ENCODE data around the gene ADARB1.
"Not testable (repeated sequence)": the region's sequence is repeated elsewhere in the genome, so short reads cannot be mapped to it uniquely, and the experiment has no call there.

Gene ADARB1

DNA sequence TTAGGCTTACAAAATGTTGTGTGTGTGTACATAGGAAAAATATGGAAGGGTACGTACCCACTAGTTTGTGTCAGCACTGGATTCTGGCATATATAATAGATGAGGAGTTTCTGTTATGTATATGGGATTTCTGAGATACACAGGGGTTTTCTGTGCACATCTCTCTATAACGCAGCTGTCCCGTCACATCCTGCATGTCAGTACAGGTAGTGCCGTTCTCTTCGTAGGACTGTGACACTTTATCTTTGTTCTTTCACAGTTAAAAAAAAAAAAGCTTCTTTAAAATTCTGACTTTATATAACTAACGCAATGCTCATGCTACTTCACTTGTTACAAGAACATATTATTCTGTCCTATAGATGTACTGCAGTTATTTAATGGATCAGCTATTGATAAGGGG lies 42.9 kb downstream of the ADARB1 start:
- ATAC-seq = no peak
- no peak for DNase-seq

DNA sequence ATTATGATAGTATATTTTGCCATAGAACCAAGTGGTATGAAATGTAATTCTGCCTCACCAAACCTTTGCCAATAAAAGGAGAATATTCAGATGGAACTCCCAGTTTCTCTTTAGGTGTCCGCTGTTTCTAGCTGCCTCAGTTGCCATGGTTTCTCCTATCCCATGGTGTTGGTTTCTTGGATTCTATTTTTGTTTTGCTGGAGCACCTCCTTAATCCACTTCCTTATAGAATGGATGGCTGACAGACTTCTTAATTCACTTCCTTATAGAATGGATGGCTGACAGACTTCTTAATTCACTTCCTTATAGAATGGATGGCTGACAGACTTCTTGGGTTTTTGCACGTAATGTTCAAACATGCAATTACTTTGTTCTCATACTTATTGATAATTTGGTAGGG lies 43.7 kb downstream of the ADARB1 start:
- ATAC-seq (no peak), DNase-seq (no peak)

DNA sequence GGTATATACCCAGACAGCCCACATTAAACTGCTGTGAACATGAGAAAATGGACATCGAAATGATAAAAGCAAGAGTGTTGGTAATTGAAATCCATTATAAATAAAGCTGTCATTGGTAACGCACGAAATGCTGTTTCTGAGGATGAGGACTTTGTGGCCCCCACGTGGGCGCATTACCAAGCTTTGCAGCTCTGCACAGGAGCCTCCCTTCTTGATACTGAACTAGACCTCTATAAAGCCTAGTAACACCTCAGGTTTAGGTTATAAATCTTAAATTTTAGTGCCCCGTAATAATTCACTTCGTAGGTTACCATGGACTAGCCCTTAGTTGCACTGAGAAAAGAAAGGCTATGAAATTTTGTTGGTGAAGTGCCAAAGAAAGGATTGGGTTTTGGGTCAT lies 45.4 kb downstream of the ADARB1 start:
- no peak for ATAC-seq
- DNase-seq = no peak

DNA sequence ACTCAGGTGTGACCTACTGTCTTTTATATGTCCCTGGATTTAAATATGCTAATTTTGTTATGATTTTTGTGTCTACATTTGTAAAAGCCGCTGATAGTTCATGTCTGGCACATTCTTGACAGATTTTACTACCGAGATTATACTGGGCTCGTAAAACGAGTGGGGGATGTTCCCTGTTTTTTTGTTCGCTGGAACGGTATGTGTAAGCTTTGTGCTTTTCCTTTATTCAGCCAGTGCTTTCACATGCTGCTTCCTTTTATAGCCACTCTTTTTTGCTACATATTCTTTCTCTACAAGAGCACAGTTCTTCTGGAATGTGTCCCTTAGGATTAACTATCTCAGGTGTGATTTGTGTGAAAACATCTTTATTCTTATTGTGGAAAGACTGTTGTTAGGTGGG lies 46.6 kb downstream of the ADARB1 start:
- DNase-seq = no peak

DNA sequence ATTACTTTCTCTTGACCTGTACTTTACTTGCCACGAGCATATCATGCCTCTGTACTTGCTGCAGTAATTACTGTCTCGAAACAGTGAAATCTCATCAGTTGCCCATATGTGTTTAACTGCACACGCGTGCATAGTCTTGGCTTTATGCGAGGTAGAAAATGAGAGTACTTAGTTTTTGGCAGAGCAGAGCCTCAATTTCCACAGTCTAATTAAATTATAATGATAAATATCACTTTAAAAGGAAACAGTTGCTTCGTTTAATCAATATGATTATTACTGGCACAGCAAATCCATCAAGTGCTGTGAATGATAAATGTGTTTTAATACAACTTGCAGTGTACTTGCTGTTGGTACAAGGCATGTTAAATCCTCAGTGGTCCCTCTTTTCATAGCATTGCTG lies 47.6 kb downstream of the ADARB1 start:
- no peak for ATAC-seq
- DNase-seq = no peak

More for the DNA sequence above, 46.6 kb downstream of the ADARB1 start:
- no peak for ATAC-seq

DNA sequence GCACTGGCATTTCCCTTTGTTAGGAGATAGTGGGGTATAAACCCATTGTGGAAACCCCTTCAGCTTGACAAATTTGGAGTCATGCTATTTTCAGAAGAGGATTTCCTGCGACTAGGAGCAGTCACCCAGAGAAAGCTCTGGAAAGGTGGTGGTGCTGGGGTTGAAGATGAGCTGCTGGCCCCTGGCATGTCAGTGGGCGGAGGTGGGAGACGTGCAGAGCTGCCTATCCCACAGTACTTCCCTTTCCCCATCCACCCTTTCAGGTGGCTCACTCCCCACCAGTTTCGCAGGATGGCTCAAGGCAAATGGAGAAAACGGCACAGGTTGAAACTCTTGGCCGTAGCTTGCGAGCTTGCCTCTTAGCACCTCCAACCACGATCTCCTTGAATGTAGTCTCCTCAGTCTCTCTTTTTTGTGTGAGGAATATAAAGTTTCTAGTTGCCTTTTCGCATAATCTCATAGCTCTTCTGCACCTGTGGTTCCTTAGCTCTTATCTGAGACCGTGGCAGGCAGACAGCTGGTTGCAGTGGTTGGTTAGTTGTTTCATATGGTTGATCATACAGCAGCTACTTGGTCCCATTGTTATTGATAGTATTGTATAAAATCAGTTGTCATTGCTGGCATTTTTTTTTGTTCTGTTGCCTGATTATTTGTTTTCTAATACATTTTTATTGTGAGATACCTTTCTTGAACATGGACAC lies 48.2 kb downstream of the ADARB1 start:
- ATAC-seq (no peak), DNase-seq (no peak)

DNA sequence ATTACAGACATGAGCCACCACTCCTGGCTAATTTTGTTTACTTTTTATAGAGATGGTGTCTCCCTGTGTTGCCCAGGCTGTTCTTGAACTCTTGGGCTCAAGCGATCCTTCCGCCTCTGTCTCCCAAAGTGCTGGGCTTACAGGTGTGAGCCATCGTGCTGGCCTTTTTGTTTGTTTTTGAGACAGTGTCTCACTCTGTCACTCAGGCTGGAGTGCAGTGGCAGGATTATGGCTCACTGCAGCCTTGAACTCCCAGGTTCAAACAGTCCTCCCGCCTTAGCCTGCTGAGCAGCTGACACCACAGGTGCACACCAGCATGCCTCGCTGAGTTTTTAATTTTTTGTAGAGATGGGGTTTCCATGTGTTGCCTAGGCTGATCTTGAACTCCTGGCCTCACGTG lies 49.1 kb downstream of the ADARB1 start:
- ATAC-seq = no peak
- no peak for DNase-seq

DNA sequence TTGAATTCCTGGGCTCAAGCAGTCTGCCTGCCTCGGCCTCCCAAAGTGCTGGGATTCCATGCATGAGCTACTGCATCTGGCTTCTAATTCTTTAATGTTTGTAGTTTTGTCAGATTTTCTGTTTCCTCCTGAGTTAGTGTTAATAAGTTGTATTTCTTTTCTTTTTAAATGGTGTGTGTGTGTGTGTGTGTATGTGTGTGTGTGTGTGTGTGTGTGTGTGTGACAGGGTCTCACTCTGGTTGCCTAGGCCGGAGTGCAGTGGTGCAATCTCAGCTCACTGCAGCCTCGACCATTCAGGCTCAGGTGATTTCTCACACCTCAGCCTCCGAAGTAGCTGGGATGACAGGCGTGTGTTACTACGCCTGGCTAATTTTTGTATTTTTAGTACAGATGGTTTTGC lies 50.2 kb downstream of the ADARB1 start:
- no peak for ATAC-seq
- DNase-seq = no peak

DNA sequence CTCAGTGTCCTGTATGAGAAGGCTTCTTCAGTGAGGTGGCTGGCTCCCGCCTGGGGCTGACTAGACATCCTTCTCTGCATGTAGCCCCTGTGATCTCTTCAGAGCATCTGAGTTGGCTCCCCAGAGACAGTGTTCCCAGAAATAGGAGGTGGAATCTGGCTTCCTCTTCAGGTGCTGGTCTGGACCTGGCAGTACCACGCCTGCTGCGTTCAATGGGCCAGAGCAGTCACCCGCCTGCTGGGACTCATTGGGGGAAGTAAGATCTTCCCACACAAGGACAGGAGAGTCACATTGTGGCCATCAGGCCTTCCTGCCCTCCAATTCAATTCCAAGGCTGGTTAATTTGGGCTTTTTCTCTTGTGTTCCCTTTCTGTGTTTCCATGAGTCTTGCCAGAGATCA lies 51.0 kb downstream of the ADARB1 start:
- DNase-seq (no peak), ATAC-seq (no peak)

DNA sequence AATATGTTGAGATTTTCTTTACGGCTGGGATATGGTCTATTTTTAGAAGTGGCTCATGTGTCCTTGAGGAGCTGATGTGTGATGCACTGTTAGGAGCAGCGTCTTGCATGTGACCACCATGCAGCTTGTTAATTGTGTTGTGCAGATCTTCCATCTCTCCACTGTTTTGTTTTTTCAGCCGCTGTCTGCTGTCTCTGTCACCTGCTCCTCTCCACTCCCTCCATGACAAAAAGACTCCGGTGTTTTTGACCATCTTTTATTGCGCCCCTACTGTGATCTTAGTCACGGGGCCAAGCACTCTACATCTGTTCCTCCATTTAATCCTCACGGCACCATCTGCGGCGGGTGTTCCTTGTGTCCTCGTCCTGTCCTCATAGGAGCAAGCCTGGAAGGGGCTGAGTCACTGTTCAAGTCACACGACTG lies 51.8 kb downstream of the ADARB1 start:
- DNase-seq = no peak
- no peak for ATAC-seq

DNA sequence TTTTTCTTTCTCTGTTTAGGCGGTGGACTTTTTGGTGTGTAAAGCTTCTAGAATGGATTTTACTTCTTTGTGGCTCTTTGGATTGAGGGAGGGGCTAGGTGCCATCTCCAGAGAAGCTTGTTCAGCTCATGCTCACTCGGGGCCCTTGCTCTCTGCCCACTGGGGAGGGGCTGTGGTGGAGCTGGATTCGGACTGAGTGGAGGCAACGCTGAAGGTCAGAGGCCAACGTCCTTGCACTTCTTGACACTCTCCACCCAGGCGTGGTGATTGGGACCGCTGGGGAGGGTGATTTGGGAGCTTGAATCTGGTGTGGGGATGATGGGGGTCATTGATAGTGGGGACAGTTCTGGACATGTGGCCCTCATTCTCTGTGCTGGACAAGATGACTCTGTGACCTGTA lies 52.6 kb downstream of the ADARB1 start:
- DNase-seq (no peak), ATAC-seq (no peak)

DNA sequence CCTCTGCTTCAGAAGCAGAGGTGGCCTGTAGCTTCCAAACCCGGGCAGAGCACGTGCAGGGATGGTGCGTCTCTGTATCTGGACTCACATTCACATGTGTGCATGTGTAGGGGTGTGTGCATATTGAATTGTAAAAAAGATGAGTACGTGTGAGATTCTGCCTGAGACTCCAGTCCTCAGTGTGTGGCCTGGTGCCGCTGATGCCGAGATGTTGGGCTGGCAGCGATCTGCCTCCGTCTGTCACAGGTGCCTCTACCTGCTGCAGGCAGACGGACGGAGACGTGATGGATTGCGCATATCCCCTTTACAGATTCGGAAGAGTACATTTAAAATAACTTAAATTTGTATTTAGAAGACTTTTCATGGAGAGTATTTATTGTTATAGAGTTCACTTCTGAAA lies 53.6 kb downstream of the ADARB1 start:
- DNase-seq (no peak), ATAC-seq (no peak)

DNA sequence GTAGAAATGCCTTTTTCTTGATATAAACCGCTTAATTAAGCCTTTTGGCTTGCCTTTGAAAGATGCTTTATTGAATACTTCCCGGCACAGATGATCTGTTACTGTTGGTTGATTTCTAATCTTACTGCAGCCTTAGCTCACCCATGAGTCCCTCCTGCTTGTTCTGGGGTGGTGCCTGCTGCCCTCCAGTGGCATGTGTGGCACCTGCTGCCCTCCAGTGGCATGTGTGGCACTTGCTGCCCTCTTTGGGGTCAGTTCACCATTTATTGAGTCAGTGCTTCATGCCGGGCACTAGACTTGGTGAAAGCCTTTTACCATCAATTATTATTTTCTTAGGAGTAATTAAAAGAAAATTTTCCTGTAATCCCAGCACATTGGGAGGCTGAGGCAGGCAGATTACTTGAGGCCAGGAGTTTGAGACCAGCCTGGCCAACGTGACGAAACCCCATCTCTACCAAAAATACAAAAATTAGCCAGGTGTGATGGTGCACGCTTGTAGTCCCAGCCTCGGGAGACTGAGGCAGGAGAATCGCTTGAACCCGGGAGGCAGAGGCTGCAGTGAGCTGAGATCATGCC lies 54.3 kb downstream of the ADARB1 start:
- DNase-seq (peak; percentile 78), ATAC-seq (peak; percentile 92)

DNA sequence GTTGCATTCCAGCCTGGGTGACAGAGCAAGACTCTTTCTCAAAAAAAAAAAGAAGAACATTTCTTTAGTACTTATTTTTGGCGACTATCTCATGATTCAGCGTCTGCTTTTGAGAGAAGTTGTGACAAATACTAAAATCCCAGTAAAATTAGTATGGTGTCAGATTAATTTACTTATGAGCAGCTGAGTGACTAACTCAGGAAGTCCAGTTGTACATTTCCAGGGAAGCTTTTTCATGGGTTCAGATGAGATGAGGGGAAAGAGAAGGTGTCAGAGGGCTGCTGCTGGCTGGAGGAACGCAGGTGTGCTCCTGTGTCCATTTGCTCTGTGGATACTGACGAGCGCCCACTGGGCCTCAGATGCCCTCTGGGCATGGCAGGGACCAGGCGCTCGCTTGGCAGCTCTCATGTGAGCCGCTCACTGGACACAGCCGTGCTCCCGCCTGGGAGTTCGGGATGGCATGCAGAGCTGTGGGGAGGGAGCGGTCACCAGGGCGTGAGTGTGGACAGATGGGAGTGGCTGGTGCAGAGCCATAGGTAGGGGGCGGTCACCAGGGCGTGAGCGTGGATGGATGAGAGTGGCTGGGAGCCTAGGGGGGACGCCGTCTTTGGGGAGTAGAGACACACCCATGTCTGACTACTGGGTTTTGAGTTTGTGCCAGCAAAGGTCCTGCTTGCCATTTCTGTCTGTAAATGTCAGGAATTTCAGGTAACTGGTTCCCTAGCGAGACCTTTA lies 55.0 kb downstream of the ADARB1 start:
- DNase-seq = no peak
- no peak for ATAC-seq

DNA sequence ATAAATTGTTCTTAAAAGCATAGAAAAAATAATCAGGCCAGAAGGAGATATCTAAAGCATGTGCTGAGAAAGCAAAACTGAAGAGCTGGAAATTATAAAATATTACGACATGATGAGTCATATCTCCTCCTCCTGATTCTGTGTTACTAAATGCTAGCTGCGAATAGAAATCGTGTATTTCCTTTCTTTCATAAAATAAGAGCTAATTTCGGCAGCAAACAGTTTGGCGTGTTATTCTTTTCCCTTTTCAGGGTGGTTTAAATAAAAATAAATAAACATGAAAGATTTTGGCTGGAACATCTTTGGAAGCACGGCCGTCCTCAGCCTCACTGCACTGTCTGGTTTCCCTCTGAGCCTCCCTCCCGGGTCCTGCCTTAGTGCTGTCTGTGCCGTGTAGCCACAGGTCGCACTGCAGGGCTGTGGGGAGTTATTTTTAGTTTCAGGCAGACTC lies 56.0 kb downstream of the ADARB1 start:
- no peak for DNase-seq
- ATAC-seq = no peak

DNA sequence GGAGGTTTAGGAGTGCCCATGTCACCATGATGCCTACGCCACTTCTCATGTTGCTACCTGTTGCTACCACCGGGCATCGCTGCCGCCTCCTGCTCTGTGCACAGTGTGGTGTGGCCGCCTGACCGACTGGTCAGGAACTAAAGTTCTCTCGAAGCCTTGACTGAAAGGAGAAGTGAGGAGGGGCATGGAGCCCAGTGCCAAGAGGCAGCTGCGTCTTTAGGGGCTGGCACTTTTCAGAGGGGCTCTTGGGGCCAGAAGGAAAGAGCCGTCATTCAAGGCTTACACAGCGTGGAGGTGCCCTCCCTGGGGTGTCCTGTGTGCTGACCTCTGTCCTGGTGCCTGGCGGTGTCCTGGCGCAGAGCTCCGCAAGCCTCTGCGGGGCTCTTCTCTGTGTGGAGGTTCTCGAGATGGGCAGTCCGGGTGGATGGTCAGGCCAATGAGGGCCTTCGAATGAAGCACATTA lies 57.2 kb downstream of the ADARB1 start:
- no peak for ATAC-seq
- no peak for DNase-seq

DNA sequence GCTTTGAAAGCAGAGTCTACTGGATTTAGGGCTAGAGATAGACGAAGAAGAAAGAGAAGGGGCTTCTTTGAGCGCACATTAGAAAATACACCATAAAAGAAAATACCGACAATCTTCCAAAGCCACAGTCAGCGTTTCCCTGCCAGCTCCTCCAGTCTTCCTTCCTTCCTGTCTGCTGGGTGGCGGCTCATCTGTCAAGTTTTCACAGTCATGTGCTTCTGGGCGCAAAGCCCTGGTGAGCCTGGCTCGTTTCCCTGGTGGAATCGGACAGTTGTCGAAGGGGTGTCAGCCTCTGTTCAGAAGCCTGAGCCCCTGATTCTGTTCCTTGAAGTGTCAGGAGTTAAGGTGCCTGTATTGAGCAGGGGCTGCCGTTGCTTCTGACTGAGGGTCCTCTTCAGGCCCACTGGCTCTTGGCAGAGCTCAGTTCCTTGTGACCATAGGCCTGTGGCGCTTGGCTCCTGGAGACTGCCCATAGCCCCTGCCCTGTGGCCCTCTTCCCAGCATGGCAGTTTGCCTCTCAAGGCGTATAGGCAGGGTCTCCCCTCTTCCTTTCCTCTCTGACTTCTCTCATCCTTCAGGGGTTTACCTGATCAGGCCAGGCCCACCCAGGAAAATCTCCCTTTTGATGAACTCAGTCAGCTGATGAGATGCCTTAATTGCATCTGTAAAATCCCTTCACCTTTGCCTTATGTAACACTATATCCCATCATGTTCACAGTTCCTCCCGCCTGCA lies 58.6 kb downstream of the ADARB1 start:
- no peak for DNase-seq
- no peak for ATAC-seq

DNA sequence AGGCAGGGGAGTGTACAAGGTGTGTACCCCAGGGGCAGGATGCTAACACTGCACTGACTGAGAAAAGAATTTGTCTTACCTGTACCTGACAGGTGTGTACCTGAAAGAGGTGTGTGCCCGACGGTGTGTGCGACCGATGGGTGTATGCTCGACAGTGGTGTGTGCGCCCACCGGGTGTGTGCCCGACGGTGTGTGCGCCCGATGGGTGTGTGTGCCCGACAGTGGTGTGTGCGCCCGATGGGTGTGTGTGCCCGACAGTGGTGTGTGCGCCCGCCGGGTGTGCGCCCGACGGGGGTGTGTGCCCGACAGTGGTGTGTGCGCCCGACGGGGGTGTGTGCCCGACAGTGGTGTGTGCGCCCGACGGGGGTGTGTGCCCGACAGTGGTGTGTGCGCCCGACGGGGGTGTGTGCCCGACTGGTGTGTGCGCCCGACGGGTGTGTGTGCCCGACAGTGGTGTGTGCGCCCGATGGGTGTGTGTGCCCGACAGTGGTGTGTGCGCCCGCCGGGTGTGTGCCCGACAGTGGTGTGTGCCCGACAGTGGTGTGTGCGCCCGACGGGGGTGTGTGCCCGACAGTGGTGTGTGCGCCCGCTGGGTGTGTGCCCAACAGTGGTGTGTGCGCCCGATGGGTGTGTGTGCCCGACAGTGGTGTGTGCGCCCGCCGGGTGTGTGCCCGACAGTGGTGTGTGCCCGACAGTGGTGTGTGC lies 59.3 kb downstream of the ADARB1 start:
- not testable (repeated sequence) for DNase-seq, ATAC-seq

DNA sequence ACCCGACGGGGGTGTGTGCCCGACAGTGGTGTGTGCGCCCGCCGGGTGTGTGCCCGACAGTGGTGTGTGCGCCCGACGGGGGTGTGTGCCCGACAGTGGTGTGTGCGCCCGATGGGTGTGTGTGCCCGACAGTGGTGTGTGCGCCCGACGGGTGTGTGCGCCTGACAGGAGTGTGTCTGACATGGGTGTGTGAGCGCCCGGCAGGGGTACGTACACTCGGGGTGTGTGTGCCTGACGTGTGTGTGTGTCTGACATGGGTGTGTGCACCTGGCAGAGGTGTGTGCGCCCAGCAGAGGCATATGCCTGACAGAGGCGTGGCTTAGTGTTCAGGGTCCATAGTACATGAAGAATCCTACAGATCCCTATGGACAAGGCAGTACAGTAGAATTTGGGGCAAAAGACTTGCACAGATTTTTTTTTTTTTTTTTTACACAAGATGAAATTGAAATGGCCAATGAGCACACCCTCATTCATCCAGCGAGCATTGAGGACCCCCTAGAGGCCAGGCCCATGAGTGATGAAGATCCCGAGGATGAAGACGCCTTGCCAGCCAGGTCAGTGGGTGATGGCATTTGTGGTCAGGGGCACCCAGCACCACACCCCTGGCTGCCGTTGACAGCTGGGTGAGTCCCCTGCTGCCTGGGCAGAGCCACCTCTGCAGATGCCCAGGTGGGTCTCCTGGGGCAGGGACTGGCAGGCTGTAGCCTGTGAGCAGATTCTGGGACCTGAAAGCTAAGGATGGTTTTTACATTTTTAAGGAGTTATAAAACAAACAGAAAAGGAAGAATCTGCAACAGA lies 60.1 kb downstream of the ADARB1 start:
- ATAC-seq = no peak

DNA sequence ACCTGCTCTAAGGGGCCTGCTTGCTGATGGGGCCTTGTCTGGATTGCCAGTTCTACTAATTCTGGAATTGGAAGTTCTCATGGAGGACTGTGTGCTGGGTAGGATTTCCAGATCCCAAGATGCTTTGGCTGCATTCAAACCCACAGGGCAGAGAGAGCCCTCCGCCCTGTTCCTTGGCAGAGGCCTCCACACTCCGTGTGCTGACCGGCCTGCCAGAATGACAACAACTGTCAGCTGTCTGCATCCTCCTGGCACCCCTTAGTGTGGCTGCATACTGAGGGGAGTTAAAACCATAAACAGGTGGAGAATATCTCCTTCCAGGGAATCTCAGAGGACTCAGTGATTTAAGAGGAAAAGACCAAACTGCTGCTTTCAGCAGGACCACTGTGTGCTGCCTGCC lies 60.7 kb downstream of the ADARB1 start:
- ATAC-seq (no peak), DNase-seq (no peak)

More for the DNA sequence above, 60.1 kb downstream of the ADARB1 start:
- no peak for DNase-seq

DNA sequence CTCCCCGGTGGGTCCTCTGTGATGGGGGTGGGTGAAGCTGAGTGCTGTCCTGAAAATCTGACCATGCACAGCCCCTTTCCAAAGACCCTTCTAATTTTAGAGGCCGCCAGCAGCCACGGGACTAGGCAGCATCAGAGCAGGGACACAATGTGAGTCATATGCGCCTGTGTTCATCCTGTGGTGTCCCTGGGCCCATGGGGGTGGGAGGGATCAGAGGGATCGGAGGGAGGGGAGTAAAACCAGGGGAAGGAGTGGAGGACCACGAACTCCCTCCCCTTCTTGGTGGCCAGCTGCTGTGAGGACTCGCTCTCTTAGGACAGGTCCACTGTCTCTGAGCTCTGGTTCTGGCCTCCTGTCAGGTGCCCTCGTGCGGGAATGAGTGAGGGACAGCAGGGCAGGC lies 61.5 kb downstream of the ADARB1 start:
- DNase-seq (no peak), ATAC-seq (no peak)

Measured in stimulated activated naive CD8-positive, alpha-beta T cell treated with anti-CD3 and anti-CD28 coated beads, Interleukin-15, Interleukin-2, amounts not matched to agents 100 U/mL and 50 U/mL, for 24 hours (primary cell).